Activated CD4-positive, CD25-positive, alpha-beta regulatory T cell treated with anti-CD3 and anti-CD28 coated beads, Interleukin-2, amount 50 U/mL, for 16 hours (primary cell): ENCODE data around the gene SLC39A11.

Experiments used
- DNase-seq: peaks from one replicate; pipeline ENCODE4 v3.0.0-alpha.2; 2020; ENCODE audit warnings: low read depth, low spot score

Gene SLC39A11

GRCh38 chr17:72624226-72624625, 468.3 kb downstream of the SLC39A11 start:
- DNase-seq: no peak

GRCh38 chr17:72622661-72623433, 469.6 kb downstream of the SLC39A11 start:
- no peak for DNase-seq

- no peak for DNase-seq
Observed at GRCh38 chr17:72619976-72620650, 472.4 kb downstream of the SLC39A11 start.

- no peak for DNase-seq
Observed at GRCh38 chr17:72618001-72618509, 474.4 kb downstream of the SLC39A11 start.

DNA sequence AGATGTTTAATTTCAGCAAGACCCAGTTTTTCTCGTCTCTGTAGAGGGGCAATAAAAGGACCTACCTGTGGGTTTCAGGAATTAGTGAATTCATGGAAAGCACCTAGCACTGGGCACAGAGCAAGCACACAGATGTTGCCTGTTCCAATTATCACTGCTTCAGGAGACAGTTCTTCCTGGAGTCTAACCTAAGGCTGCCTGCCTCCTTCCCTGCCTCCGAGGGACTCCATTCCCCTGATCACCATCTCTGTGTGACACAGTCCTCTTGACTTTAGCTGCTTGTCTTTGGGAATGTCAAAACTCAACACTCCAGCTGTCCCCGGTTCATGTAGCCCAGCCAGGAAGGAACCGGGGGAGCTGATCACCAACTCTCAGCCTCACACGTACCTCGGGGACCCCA, 474.9 kb downstream of the SLC39A11 start:
- no peak for DNase-seq

- DNase-seq: no peak
Observed at GRCh38 chr17:72616447-72616846, 476.0 kb downstream of the SLC39A11 start.

DNA sequence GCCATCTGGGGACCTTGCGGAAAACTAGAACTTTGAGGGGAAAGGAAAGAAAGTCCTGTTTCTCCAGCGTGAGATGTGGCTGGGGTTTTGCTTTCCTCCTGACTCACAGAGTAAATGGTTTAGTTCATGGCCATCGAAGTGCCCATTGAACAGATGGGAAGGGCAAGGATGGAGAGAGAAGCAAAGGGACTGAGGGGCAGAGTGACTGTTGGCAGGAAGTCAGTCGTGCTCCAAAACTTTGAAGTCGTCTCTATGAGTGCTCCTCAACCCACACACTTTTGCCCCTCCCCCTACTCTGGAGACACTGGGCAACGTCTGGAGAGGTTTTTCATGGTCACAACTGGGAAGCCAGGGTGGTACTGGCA, 476.9 kb downstream of the SLC39A11 start:
- DNase-seq: no peak

DNA sequence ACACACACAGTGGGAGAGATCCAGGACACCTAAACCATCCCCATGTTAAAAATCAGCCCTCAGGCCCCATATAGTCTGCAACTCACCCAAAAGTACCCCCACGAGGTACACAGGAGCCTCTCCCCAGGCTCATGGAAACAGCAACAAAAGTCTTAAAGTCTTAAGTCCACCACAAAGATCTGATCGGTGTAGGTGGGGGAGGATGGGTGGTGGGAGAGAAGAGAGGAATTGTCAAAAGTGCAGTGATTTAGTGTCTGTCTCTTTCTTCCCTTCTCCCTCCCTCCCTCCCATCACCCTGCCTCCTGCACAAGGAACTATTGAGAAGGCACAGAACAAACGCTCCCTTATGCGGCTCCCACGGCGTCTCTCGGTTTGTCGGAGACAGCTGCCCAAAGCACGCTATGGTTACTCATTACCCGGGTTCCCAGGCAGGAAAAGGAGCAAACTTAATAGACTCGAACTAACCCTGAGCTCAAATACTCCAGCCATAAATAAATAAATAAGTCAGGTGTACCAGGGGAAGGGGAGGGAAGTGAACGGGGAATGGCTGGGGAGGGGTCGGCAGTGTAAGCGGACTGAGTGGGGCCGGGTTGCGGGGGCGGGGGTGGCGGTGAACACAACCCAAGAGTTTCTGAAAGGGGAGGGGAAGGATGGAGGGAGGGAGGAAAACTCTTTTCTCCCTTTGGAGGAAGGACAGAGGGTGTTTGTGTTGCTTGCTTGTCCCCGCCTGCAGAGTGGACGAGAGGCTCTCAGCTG, 477.4 kb downstream of the SLC39A11 start:
- DNase-seq: no peak

DNA sequence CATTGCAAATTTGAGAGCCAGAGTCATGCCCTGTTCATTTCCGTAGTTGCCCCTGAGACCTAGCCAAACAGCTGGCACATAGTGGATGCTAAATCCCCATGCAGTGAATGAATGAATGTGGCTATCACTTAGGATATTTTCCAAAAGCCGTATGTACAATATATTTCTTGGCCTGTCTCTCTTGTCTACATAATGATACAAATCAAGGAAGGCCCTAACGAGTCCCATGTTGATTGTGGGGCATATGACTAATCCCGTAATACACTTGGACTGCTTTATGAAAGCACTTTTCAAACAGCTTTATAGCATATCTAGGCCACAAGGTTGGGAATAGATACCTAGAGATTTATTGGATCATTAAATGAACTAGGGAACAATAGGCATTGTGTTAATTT, 478.0 kb downstream of the SLC39A11 start:
- DNase-seq: no peak

- no peak for DNase-seq
Observed at GRCh38 chr17:72613806-72614292, 478.6 kb downstream of the SLC39A11 start.

- no peak for DNase-seq
Observed at GRCh38 chr17:72613396-72613795, 479.1 kb downstream of the SLC39A11 start.

GRCh38 chr17:72611172-72611571, 481.3 kb downstream of the SLC39A11 start:
- no peak for DNase-seq

DNA sequence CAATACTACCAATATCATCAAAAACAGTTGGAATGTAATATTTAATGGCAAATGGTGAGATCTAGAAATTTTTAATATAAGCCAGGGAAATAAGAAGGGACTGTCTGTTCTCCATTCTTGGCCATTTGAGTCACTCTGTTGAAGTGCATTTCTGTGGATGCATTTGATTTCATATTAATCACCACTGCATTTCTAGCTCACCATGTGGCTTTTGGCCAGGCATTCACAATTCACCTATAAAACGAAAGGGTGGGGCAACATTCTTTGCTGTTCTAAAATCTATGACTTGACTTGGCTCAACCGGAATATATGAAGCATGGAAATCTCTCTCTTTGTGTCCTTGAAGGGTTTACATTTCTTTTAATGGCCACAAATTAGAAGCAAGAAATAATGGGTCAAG, 483.0 kb downstream of the SLC39A11 start:
- no peak for DNase-seq

DNA sequence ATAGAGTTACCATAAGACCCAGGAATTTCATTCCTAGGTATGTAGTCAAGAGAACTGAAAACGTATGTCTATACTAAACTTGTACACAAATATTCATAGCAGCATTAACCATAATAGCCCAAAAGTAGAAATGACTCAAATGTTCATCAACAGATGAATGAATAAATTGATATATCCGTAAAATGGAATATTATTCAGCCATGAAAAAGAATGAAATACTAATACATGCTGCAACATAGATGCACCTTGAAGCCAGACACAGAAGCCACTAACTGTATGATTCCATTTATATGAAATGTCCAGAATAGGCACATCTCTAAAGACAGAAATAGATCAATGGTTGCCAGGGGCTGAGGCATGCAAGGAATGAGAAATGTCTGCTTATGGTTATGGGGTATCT, 484.1 kb downstream of the SLC39A11 start:
- DNase-seq: no peak

DNA sequence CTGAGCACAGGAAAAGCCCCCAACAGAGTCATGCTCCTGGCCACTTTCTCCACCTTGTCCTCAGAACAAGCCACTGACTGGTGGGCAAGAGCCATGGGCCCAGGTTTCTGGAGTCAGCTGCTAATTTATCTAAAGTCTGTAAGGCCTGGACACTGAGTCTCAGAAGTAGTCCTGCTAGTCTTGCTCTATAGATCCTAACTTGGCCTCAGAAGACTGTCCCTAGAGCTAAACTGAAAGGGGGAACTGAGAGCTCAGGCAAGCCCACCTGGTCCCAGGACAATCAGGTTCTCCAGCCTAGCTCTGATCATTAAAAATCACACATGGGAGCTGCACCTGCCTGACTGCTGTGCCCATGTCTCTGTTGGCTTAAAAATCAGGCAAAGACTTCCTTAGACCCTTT, 485.8 kb downstream of the SLC39A11 start:
- no peak for DNase-seq

DNA sequence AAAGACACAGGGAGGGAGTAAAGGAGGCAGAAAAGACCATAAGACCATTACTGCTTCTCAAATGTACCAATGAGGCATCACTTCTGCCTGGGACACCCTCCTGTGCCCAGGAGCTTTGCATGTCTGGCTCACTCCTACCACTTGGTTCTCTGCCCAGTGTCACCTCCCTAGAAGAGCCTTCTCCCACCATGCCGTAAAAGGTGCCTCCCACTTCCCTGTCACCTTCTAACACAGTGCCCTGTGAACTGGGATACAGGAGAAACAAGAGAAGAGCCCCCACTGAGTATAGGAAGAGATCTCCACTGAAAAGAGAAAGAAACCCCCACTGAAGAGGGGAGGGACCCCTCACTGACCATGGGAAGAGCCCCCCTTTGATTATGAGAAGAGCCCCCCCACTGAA, 486.9 kb downstream of the SLC39A11 start:
- DNase-seq: no peak

GRCh38 chr17:72604518-72604917, 488.0 kb downstream of the SLC39A11 start:
- DNase-seq: no peak

DNA sequence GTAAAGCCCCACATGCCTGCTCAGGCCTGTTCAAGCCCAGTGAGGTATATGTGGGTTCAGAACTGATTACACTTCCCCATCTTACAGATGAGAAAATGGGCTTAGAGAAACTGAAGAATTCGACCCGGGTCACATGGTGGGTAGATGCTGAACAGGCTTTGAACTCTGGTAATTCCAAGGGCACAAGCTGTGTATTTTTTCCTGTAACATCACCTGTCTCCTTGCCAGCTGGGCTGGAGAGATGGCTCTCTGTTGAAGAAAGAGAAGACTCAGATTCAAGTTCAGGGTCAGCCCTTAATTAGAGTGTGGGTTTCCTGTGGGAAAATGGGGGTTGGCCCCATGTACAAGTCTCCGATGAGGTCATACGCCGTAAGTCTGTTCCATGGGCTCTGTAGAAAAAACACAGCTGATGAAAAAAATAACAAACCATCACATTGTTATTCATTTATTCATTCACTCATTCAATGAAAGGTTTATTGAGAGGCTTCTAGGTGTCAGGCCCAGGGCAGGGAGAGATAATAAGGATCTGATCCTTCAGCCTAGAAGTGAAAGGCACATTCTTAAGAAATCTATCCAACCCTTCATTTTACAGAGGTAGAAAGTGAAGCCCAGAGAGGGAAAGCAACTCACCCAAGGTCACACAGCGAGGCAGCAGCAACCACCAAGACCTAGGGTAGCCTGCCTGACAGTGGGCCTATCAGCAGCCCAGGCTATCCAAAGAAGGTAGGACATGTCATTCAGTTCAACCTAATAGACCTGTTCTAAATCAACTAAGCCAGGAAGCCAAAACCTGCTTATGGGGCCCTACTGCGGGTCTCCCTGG, 488.9 kb downstream of the SLC39A11 start:
- no peak for DNase-seq

- no peak for DNase-seq
Observed at GRCh38 chr17:72602517-72603419, 489.7 kb downstream of the SLC39A11 start.

DNA sequence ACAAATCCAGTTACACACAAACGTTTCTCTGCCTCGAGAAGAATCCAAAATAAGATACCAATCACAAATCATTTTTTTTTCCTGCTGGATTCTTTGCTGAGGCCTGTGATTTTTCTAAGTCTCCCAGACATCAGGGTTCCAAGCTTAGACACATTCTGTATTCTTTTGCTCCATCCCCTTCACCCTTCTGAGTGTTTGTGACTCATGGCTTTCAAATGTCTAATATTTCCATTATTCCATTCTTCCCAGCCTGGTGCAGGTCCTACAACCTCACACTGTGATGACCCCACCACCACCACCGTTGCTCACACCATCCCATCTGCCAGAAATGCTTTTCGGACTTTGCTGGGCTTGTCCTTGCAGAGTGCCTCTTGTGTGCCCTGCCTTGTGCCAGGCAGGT, 491.6 kb downstream of the SLC39A11 start:
- no peak for DNase-seq
